ENCODE data around the gene COQ10A.

- TF ChIP-seq, protein P1, sequence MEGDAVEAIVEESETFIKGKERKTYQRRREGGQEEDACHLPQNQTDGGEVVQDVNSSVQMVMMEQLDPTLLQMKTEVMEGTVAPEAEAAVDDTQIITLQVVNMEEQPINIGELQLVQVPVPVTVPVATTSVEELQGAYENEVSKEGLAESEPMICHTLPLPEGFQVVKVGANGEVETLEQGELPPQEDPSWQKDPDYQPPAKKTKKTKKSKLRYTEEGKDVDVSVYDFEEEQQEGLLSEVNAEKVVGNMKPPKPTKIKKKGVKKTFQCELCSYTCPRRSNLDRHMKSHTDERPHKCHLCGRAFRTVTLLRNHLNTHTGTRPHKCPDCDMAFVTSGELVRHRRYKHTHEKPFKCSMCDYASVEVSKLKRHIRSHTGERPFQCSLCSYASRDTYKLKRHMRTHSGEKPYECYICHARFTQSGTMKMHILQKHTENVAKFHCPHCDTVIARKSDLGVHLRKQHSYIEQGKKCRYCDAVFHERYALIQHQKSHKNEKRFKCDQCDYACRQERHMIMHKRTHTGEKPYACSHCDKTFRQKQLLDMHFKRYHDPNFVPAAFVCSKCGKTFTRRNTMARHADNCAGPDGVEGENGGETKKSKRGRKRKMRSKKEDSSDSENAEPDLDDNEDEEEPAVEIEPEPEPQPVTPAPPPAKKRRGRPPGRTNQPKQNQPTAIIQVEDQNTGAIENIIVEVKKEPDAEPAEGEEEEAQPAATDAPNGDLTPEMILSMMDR (IDR thresholded peaks at IDR 0.05; ENCODE audit: low read depth, low read length) = no peak
- TF ChIP-seq EZH2phosphoT487 (IDR thresholded peaks at IDR 0.05; ENCODE audit: low read depth) = no peak
Measured at GRCh38 chr12:56256326-56256960, 10.3 kb upstream of the COQ10A start.
